HL-60 (cell line): ENCODE data around the gene ZBED4.

ENCODE experiments used
- DNase-seq, 2 experiments: peaks; one replicate each; pipeline ENCODE4 v3.0.0-alpha.2; 2010 to 2020; ENCODE audit warnings: low read depth in 1 of 2, low spot score in 1 of 2
- H3K27ac ChIP-seq: fragments of 250-450 bp; sonication (Bioruptor Pico); replicated peaks from 2 replicates; pipeline ENCODE4 v1.5.1; 2020; ENCODE audit warnings: mild to moderate bottlenecking, moderate library complexity
- H3K27me3 ChIP-seq: fragments of 250-450 bp; sonication (Bioruptor Pico); 2 replicates; pipeline ENCODE4 v1.5.1; 2021; ENCODE audit warnings: mild to moderate bottlenecking, moderate library complexity; ENCODE audit not compliant: insufficient read depth, poor library complexity, severe bottlenecking
- H3K4me3 ChIP-seq: replicated peaks from 2 replicates; pipeline ENCODE4 v1.5.1; 2011; ENCODE audit warnings: mild to moderate bottlenecking, control low read depth, low read length; ENCODE audit not compliant: insufficient read depth
- GABPA ChIP-seq: IDR thresholded peaks from 2 replicates; pipeline ENCODE4 v1.6.1; 2012; ENCODE audit warnings: low read depth
- POLR2AphosphoS5 ChIP-seq: IDR thresholded peaks from 2 replicates; pipeline ENCODE4 v1.6.1; 2012; ENCODE audit warnings: low read depth
- SPI1 ChIP-seq: IDR thresholded peaks from 2 replicates; pipeline ENCODE4 v1.6.1; 2012; ENCODE audit warnings: low read depth, mild to moderate bottlenecking, borderline replicate concordance
- TF ChIP-seq, protein P1 (sequence below): IDR thresholded peaks from one replicate; pipeline ENCODE4 v1.5.1; 2011; ENCODE audit warnings: low read length, control low read depth, inconsistent platforms; ENCODE audit not compliant: insufficient read depth
- TF ChIP-seq, protein P2 (sequence below): IDR thresholded peaks from 2 replicates; pipeline ENCODE4 v1.6.1; 2012; ENCODE audit warnings: low read depth; ENCODE audit not compliant: insufficient replicate concordance

The ZBED4 gene

GRCh38 chr22:49866134-49866533 is 12.5 kb downstream of the ZBED4 start:
- no peak for DNase-seq
- Histone ChIP-seq H3K4me3 (no peak overlapping the region), H3K27ac (peak overlapping the region; percentile 72), H3K27me3 (no peaks in the 10 kb centered on the region)
- TF ChIP-seq POLR2AphosphoS5, result no peak
- TF ChIP-seq, protein P1, sequence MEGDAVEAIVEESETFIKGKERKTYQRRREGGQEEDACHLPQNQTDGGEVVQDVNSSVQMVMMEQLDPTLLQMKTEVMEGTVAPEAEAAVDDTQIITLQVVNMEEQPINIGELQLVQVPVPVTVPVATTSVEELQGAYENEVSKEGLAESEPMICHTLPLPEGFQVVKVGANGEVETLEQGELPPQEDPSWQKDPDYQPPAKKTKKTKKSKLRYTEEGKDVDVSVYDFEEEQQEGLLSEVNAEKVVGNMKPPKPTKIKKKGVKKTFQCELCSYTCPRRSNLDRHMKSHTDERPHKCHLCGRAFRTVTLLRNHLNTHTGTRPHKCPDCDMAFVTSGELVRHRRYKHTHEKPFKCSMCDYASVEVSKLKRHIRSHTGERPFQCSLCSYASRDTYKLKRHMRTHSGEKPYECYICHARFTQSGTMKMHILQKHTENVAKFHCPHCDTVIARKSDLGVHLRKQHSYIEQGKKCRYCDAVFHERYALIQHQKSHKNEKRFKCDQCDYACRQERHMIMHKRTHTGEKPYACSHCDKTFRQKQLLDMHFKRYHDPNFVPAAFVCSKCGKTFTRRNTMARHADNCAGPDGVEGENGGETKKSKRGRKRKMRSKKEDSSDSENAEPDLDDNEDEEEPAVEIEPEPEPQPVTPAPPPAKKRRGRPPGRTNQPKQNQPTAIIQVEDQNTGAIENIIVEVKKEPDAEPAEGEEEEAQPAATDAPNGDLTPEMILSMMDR, result no peak
- no peak for TF ChIP-seq SPI1
- TF ChIP-seq GABPA, result no peak
- TF ChIP-seq, protein P2, sequence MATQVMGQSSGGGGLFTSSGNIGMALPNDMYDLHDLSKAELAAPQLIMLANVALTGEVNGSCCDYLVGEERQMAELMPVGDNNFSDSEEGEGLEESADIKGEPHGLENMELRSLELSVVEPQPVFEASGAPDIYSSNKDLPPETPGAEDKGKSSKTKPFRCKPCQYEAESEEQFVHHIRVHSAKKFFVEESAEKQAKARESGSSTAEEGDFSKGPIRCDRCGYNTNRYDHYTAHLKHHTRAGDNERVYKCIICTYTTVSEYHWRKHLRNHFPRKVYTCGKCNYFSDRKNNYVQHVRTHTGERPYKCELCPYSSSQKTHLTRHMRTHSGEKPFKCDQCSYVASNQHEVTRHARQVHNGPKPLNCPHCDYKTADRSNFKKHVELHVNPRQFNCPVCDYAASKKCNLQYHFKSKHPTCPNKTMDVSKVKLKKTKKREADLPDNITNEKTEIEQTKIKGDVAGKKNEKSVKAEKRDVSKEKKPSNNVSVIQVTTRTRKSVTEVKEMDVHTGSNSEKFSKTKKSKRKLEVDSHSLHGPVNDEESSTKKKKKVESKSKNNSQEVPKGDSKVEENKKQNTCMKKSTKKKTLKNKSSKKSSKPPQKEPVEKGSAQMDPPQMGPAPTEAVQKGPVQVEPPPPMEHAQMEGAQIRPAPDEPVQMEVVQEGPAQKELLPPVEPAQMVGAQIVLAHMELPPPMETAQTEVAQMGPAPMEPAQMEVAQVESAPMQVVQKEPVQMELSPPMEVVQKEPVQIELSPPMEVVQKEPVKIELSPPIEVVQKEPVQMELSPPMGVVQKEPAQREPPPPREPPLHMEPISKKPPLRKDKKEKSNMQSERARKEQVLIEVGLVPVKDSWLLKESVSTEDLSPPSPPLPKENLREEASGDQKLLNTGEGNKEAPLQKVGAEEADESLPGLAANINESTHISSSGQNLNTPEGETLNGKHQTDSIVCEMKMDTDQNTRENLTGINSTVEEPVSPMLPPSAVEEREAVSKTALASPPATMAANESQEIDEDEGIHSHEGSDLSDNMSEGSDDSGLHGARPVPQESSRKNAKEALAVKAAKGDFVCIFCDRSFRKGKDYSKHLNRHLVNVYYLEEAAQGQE, result no peak

GRCh38 chr22:49866646-49867045 is 13.0 kb downstream of the ZBED4 start:
- TF ChIP-seq, protein P1, result no peak
- no peak for TF ChIP-seq SPI1
- TF ChIP-seq POLR2AphosphoS5, result no peak
- TF ChIP-seq, protein P2, result no peak
- peak in 1 of 2 experiments; percentile 35 for DNase-seq
- Histone ChIP-seq H3K27ac (peak overlapping the region; percentile 72), H3K27me3 (no peaks in the 10 kb centered on the region), H3K4me3 (no peak overlapping the region)

DNA sequence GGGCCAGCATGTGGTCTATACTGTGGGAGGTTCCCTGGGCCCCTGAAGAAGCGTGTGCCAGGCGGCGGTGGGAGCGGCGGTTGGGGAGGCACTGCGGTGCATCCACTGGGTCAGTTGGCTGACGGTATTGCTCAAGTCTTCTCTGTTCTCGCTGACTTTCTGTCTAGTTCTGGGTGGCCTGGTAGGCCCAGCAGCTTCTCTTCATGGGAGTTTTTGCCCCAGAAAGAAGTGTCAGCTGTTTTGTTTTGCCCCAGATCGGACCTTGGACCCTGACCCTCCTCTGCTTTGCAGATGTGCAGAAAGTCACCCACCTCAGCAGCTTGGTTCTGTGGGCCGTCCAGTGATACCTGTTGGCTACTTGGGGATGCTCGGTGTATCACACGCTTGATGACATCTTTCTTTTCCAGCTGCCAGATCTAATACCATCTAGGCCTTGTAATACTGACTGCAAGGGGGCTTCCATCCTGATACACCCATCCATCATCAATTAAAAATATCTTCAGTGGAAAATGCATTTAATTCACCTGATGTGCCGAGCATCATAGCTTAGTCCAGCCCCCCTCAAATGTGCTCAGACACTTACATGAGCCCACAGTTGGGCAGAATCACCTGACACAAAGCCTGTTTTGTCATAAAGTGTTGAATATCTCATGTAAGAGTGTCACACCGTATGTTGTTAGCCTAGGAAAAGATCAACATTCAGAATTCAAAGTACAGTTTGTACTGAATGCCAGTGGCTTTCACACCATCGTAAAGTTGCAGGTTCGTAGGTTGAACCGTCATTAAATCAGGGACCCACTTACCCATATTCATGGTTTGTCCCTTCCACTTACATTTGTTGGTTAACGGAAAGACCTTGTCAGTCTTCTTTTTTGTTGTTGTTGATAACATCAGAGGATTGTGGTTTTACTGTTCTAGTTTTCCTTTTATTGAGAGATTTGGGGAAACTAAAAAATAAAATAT is 13.9 kb downstream of the ZBED4 start:
- Histone ChIP-seq H3K27me3 (no peaks in the 10 kb centered on the region), H3K27ac (peak overlapping the region; percentile 72), H3K4me3 (no peak overlapping the region)
- DNase-seq, result peak in 1 of 2 experiments; percentile 91
- no peak for TF ChIP-seq SPI1
- TF ChIP-seq, protein P1, result no peak
- TF ChIP-seq GABPA, result no peak
- TF ChIP-seq POLR2AphosphoS5, result peak; percentile 57; the same call in 1 of the 2 replicates
- TF ChIP-seq, protein P2, result no peak
